ENCODE measurements around the gene EBF3. TPM values are rescaled to one million over a fixed set of nuclear protein-coding genes. Genes with fewer than 3 reads are reported as not detected.

The EBF3 gene
- total RNA-seq, 1 donor from 2014 or later: not detected

DNA sequence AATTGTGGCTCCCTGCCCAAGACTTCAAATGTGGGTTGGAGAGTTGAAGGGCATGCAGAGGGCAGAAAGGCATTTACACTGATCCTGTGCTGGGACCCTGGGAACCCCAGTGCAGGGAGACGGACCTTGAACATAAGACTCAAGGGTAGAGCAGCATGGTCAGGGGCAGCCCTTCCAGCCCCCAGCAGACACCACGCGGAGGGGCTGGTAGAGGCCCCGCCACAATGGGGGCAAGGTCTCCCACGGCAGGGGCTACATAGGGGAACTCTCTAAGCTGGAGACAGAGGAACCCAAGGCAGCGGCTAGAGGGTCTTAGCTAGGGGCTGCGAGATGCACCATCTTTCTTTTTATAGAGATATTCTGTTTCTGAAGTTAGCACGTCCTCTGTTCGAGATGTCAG is 45.2 kb upstream of the EBF3 start:
- DNase-seq (ENCODE audit: low spot score): no peak
- H3K4me1 Mint-ChIP-seq (ENCODE audit: low read depth): no peaks in the 10 kb centered on the region
- no peak overlapping the region for H3K4me3 Mint-ChIP-seq (ENCODE audit: unreplicated experiment)
- no peak for TF ChIP-seq CTCF (IDR thresholded peaks at IDR 0.05)
- H3K27ac Mint-ChIP-seq (ENCODE audit: unreplicated experiment): no peak overlapping the region
- H3K9me3 Mint-ChIP-seq (ENCODE audit: low read depth): peaks cover 3% of the 10 kb centered on the region
- H3K36me3 Mint-ChIP-seq (ENCODE audit: low read depth): no peaks in the 10 kb centered on the region
- H3K27me3 Mint-ChIP-seq (ENCODE audit: low read depth): peaks cover 12% of the 10 kb centered on the region

DNA sequence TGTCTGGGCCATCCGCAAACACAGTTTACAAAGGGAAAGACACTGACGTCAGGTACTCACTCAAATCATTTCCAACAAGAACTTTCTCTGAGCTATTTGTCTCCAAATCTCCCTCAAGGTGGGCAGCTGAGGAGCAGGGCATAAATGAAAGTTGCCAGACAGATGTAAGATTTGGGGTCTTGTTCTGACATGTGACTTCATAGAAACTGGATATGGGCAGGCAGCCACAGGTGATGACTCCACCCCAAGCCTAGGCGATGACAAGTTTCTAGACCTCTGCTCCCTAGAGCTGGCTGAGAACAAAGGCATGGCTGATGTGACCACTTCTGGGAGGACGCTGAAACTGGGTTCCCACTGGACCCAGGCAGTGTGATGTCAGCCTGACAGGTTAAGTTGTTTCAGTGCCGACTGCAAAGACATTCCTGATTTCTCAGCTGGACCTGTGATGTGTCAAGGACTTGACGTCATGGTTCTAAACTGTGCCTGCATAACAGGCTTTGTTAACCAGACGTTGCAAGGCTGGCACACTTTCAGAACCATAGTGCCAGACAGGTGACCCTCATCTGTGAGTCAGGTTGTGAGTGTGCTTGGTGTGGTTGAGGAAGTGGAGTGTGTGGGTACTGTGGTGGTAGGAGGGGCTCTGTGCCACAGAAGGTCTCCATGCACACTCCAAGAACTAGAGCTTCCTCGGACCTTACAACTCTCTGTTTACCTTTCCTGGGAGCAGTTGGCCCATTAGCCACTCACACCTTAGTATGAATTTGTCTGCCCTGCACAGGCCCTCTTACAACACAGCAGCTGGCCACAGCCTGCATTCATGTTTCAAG is 39.9 kb upstream of the EBF3 start:
- no peak for TF ChIP-seq CTCF (IDR thresholded peaks at IDR 0.05)
- Mint-ChIP-seq H3K4me3 (ENCODE audit: unreplicated experiment) (no peak overlapping the region), H3K27me3 (ENCODE audit: low read depth) (peaks cover 12% of the 10 kb centered on the region), H3K27ac (ENCODE audit: unreplicated experiment) (no peak overlapping the region), H3K9me3 (ENCODE audit: low read depth) (peaks cover 8% of the 10 kb centered on the region), H3K4me1 (ENCODE audit: low read depth) (no peaks in the 10 kb centered on the region), H3K36me3 (ENCODE audit: low read depth) (no peaks in the 10 kb centered on the region)
- DNase-seq (ENCODE audit: low spot score): no peak

DNA sequence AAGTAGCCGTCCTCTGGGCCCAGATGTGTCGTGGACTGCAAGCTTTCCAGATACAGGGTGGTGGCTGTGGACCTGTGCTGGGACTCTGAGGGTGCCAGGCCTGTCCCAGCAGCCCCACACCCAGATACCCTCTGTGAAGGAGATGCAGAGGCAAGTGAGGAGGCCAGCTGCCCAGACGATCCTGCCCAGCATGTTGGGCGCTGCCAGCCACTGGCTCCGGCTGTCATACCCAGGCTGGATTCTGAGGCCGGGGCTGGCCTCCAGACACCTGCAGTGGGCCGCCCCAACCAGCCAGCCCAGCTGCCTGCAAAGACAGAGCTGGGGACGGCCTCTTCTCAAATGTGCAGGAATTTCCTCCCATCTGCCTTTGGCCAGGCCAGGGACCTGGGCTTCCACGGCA is 39.1 kb upstream of the EBF3 start:
- no peak overlapping the region for H3K27ac Mint-ChIP-seq (ENCODE audit: unreplicated experiment)
- H3K4me3 Mint-ChIP-seq (ENCODE audit: unreplicated experiment): no peak overlapping the region
- peaks cover 12% of the 10 kb centered on the region for H3K27me3 Mint-ChIP-seq (ENCODE audit: low read depth)
- DNase-seq (ENCODE audit: low spot score): no peak
- H3K4me1 Mint-ChIP-seq (ENCODE audit: low read depth): no peaks in the 10 kb centered on the region
- TF ChIP-seq CTCF (IDR thresholded peaks at IDR 0.05): no peak
- H3K9me3 Mint-ChIP-seq (ENCODE audit: low read depth): peaks cover 14% of the 10 kb centered on the region
- no peaks in the 10 kb centered on the region for H3K36me3 Mint-ChIP-seq (ENCODE audit: low read depth)

GRCh38 chr10:130002606-130003005 is 38.5 kb upstream of the EBF3 start:
- DNase-seq (ENCODE audit: low spot score): no peak
- no peak for TF ChIP-seq CTCF (IDR thresholded peaks at IDR 0.05)
- Mint-ChIP-seq H3K4me1 (ENCODE audit: low read depth) (no peaks in the 10 kb centered on the region), H3K27me3 (ENCODE audit: low read depth) (peaks cover 13% of the 10 kb centered on the region), H3K9me3 (ENCODE audit: low read depth) (peaks cover 19% of the 10 kb centered on the region), H3K36me3 (ENCODE audit: low read depth) (no peaks in the 10 kb centered on the region), H3K27ac (ENCODE audit: unreplicated experiment) (no peak overlapping the region), H3K4me3 (ENCODE audit: unreplicated experiment) (no peak overlapping the region)

DNA sequence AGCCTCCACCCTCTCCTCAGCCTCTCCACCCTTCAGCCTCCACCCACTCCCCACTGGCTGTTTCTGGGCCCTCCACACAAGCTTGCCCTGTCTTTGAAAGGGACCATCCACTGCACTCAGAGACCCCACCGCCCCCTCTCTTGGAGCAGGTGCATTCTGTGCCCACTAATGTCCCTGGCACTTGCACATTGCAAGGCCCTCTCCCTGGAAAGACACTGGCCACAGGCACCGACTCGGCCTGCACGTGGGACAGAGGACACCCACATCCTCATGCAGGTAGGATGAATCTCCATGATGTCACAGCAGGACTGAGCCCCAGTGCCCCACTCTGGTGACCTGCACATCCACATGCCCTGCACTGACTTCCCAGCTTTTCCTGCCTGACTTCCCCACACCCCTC is 36.8 kb upstream of the EBF3 start:
- Mint-ChIP-seq H3K9me3 (ENCODE audit: low read depth) (peaks cover 27% of the 10 kb centered on the region), H3K27me3 (ENCODE audit: low read depth) (peaks cover 5% of the 10 kb centered on the region), H3K36me3 (ENCODE audit: low read depth) (no peaks in the 10 kb centered on the region), H3K4me3 (ENCODE audit: unreplicated experiment) (no peak overlapping the region), H3K27ac (ENCODE audit: unreplicated experiment) (no peak overlapping the region), H3K4me1 (ENCODE audit: low read depth) (no peaks in the 10 kb centered on the region)
- TF ChIP-seq CTCF (IDR thresholded peaks at IDR 0.05): no peak
- no peak for DNase-seq (ENCODE audit: low spot score)

Measured in chondrocyte (in vitro differentiated cells).